ENCODE measurements around the gene PIWIL4. TPM values are rescaled to one million over a fixed set of nuclear protein-coding genes. Genes with fewer than 3 reads are reported as not detected.
"Not testable (repeated sequence)": the region's sequence is repeated elsewhere in the genome, so short reads cannot be mapped to it uniquely, and the experiment has no call there.

The PIWIL4 gene
- total and polyA plus RNA-seq, 7 experiments from 2014 or later: 0.59 to 3.1 (median 1.2) TPM

- peaks cover 22 to 29% of the 10 kb centered on the region in 2 donors for H3K4me1 ChIP-seq (ENCODE audit: control insufficient read depth in 2 of 2, insufficient read depth in 2 of 2, low read length in 2 of 2)
- H3K27ac ChIP-seq (ENCODE audit: low read depth, low read length): no peak overlapping the region
- no peaks in the 10 kb centered on the region for H3K36me3 ChIP-seq (ENCODE audit: control insufficient read depth in 2 of 3, insufficient read depth in 3 of 3, low read length in 3 of 3)
- CTCF ChIA-PET: interaction anchor here (0.6 kb wide), 1 partner anchor 43 kb away, joined by 3 read pairs; no protein-coding TSS in a partner anchor
- ATAC-seq (no peak), DNase-seq (no peak)
- Mint-ChIP-seq H3K27me3 (no peaks in the 10 kb centered on the region), H3K9me3 (no peaks in the 10 kb centered on the region), H3K4me1 (peaks cover 31 to 63% (median 55%) of the 10 kb centered on the region in 7 donors), H3K36me3 (peaks cover 0 to 19% (median 0%) of the 10 kb centered on the region in 5 donors), H3K27ac (peak overlapping the region in 6 of 9 donors; percentile 3 to 80 (median 52)), H3K4me3 (peak overlapping the region; percentile 64 to 99 (median 78))
- no peaks in the 10 kb centered on the region for H3K9me3 ChIP-seq (ENCODE audit: control insufficient read depth in 2 of 3, low read length in 3 of 3)
- intact Hi-C loops (cut with micrococcal nuclease): no loop called here
- POLR2A ChIA-PET: no interaction called here
- H3K27me3 ChIP-seq (ENCODE audit: control insufficient read depth in 2 of 2, insufficient read depth in 2 of 2, low read length in 2 of 2): no peaks in the 10 kb centered on the region
- H3K4me3 ChIP-seq (ENCODE audit: low read length): no peak overlapping the region
These were observed 21.1 kb upstream of the PIWIL4 start for GRCh38 chr11:94546162-94546470.

- CTCF ChIA-PET: no interaction called here
- H3K36me3 Mint-ChIP-seq: peaks cover 0 to 19% (median 0%) of the 10 kb centered on the region in 5 donors
- peak overlapping the region in 9 of 10 donors; percentile 6 to 79 (median 62) for H3K4me3 Mint-ChIP-seq
- peak overlapping the region in 5 of 9 donors; percentile 1 to 74 (median 37) for H3K27ac Mint-ChIP-seq
- no peaks in the 10 kb centered on the region for H3K27me3 ChIP-seq (ENCODE audit: control insufficient read depth in 2 of 2, insufficient read depth in 2 of 2, low read length in 2 of 2)
- POLR2A ChIA-PET: no interaction called here
- peaks cover 31 to 63% (median 55%) of the 10 kb centered on the region in 7 donors for H3K4me1 Mint-ChIP-seq
- H3K9me3 Mint-ChIP-seq: no peaks in the 10 kb centered on the region
- no peak overlapping the region for H3K4me3 ChIP-seq (ENCODE audit: low read length)
- no peaks in the 10 kb centered on the region for H3K9me3 ChIP-seq (ENCODE audit: control insufficient read depth in 2 of 3, low read length in 3 of 3)
- H3K36me3 ChIP-seq (ENCODE audit: control insufficient read depth in 2 of 3, insufficient read depth in 3 of 3, low read length in 3 of 3): no peaks in the 10 kb centered on the region
- H3K27me3 Mint-ChIP-seq: no peaks in the 10 kb centered on the region
- no peak for DNase-seq
- H3K4me1 ChIP-seq (ENCODE audit: control insufficient read depth in 2 of 2, insufficient read depth in 2 of 2, low read length in 2 of 2): peaks cover 22 to 29% of the 10 kb centered on the region in 2 donors
- no peak overlapping the region for H3K27ac ChIP-seq (ENCODE audit: low read depth, low read length)
- intact Hi-C loops (cut with micrococcal nuclease): no loop called here
- no peak for ATAC-seq
These were observed 20.3 kb upstream of the PIWIL4 start for GRCh38 chr11:94546886-94547285.

GRCh38 chr11:94549146-94549545, 18.0 kb upstream of the PIWIL4 start:
- intact Hi-C loops (cut with micrococcal nuclease): no loop called here

GRCh38 chr11:94550513-94550912, 16.7 kb upstream of the PIWIL4 start:
- intact Hi-C loops (cut with micrococcal nuclease): no loop called here
- Mint-ChIP-seq H3K27me3 (no peaks in the 10 kb centered on the region), H3K9me3 (no peaks in the 10 kb centered on the region), H3K36me3 (peaks cover 0 to 18% (median 0%) of the 10 kb centered on the region in 5 donors), H3K4me1 (peaks cover 26 to 45% (median 41%) of the 10 kb centered on the region in 7 donors), H3K27ac (peak overlapping the region in 2 of 9 donors; percentile 6 to 33), H3K4me3 (no peak overlapping the region)
- ChIA-PET POLR2A (no interaction called here), CTCF (no interaction called here)
- no peaks in the 10 kb centered on the region for H3K36me3 ChIP-seq (ENCODE audit: control insufficient read depth in 2 of 3, insufficient read depth in 3 of 3, low read length in 3 of 3)
- H3K4me3 ChIP-seq (ENCODE audit: low read length): no peak overlapping the region
- DNase-seq (no peak), ATAC-seq (no peak)
- H3K27ac ChIP-seq (ENCODE audit: low read depth, low read length): no peak overlapping the region
- H3K9me3 ChIP-seq (ENCODE audit: control insufficient read depth in 2 of 3, low read length in 3 of 3): no peaks in the 10 kb centered on the region
- peaks cover 12 to 18% of the 10 kb centered on the region in 2 donors for H3K4me1 ChIP-seq (ENCODE audit: control insufficient read depth in 2 of 2, insufficient read depth in 2 of 2, low read length in 2 of 2)
- H3K27me3 ChIP-seq (ENCODE audit: control insufficient read depth in 2 of 2, insufficient read depth in 2 of 2, low read length in 2 of 2): no peaks in the 10 kb centered on the region

More at GRCh38 chr11:94549146-94549545, 18.0 kb upstream of the PIWIL4 start:
- Histone ChIP-seq H3K4me3 (ENCODE audit: low read length) (no peak overlapping the region), H3K4me1 (ENCODE audit: control insufficient read depth in 2 of 2, insufficient read depth in 2 of 2, low read length in 2 of 2) (peaks cover 16 to 24% of the 10 kb centered on the region in 2 donors), H3K9me3 (ENCODE audit: control insufficient read depth in 2 of 3, low read length in 3 of 3) (no peaks in the 10 kb centered on the region), H3K36me3 (ENCODE audit: control insufficient read depth in 2 of 3, insufficient read depth in 3 of 3, low read length in 3 of 3) (no peaks in the 10 kb centered on the region), H3K27ac (ENCODE audit: low read depth, low read length) (no peak overlapping the region), H3K27me3 (ENCODE audit: control insufficient read depth in 2 of 2, insufficient read depth in 2 of 2, low read length in 2 of 2) (no peaks in the 10 kb centered on the region)
- CTCF ChIA-PET: no interaction called here
- ATAC-seq (no peak), DNase-seq (no peak)
- Mint-ChIP-seq H3K4me3 (no peak overlapping the region), H3K9me3 (no peaks in the 10 kb centered on the region), H3K4me1 (peaks cover 27 to 50% (median 43%) of the 10 kb centered on the region in 7 donors), H3K27ac (no peak overlapping the region), H3K27me3 (no peaks in the 10 kb centered on the region), H3K36me3 (peaks cover 0 to 19% (median 0%) of the 10 kb centered on the region in 5 donors)
- POLR2A ChIA-PET: no interaction called here

GRCh38 chr11:94553938-94554337, 13.2 kb upstream of the PIWIL4 start:
- H3K36me3 Mint-ChIP-seq: peaks cover 0 to 9% (median 4%) of the 10 kb centered on the region in 5 donors
- CTCF ChIA-PET: no interaction called here

GRCh38 chr11:94555752-94556329, 11.3 kb upstream of the PIWIL4 start:
- CTCF ChIA-PET: not testable (repeated sequence)

More at GRCh38 chr11:94553938-94554337, 13.2 kb upstream of the PIWIL4 start:
- Mint-ChIP-seq H3K27me3 (no peaks in the 10 kb centered on the region), H3K4me1 (peaks cover 8 to 19% (median 15%) of the 10 kb centered on the region in 7 donors), H3K27ac (no peak overlapping the region), H3K9me3 (no peaks in the 10 kb centered on the region), H3K4me3 (no peak overlapping the region)
- intact Hi-C loops (cut with micrococcal nuclease): no loop called here
- ATAC-seq (no peak), DNase-seq (no peak)
- Histone ChIP-seq H3K4me3 (ENCODE audit: low read length) (no peak overlapping the region), H3K4me1 (ENCODE audit: control insufficient read depth in 2 of 2, insufficient read depth in 2 of 2, low read length in 2 of 2) (no peaks in the 10 kb centered on the region), H3K27ac (ENCODE audit: low read depth, low read length) (no peak overlapping the region), H3K36me3 (ENCODE audit: control insufficient read depth in 2 of 3, insufficient read depth in 3 of 3, low read length in 3 of 3) (no peaks in the 10 kb centered on the region), H3K27me3 (ENCODE audit: control insufficient read depth in 2 of 2, insufficient read depth in 2 of 2, low read length in 2 of 2) (no peaks in the 10 kb centered on the region), H3K9me3 (ENCODE audit: control insufficient read depth in 2 of 3, low read length in 3 of 3) (no peaks in the 10 kb centered on the region)
- POLR2A ChIA-PET: no interaction called here

GRCh38 chr11:94557421-94557820, 9.7 kb upstream of the PIWIL4 start:
- no peaks in the 10 kb centered on the region for H3K4me1 ChIP-seq (ENCODE audit: control insufficient read depth in 2 of 2, insufficient read depth in 2 of 2, low read length in 2 of 2)
- no peak for DNase-seq
- no peaks in the 10 kb centered on the region for H3K27me3 ChIP-seq (ENCODE audit: control insufficient read depth in 2 of 2, insufficient read depth in 2 of 2, low read length in 2 of 2)
- Mint-ChIP-seq H3K4me1 (peaks cover 0 to 8% (median 0%) of the 10 kb centered on the region in 7 donors), H3K27me3 (no peaks in the 10 kb centered on the region), H3K36me3 (peaks cover 0 to 4% (median 0%) of the 10 kb centered on the region in 5 donors), H3K27ac (no peak overlapping the region), H3K4me3 (no peak overlapping the region), H3K9me3 (no peaks in the 10 kb centered on the region)
- no peaks in the 10 kb centered on the region for H3K9me3 ChIP-seq (ENCODE audit: control insufficient read depth in 2 of 3, low read length in 3 of 3)
- ChIA-PET POLR2A (no interaction called here), CTCF (no interaction called here)
- H3K4me3 ChIP-seq (ENCODE audit: low read length): no peak overlapping the region
- intact Hi-C loops (cut with micrococcal nuclease): no loop called here
- no peak for ATAC-seq
- H3K27ac ChIP-seq (ENCODE audit: low read depth, low read length): no peak overlapping the region
- H3K36me3 ChIP-seq (ENCODE audit: control insufficient read depth in 2 of 3, insufficient read depth in 3 of 3, low read length in 3 of 3): no peaks in the 10 kb centered on the region

More at GRCh38 chr11:94555752-94556329, 11.3 kb upstream of the PIWIL4 start:
- DNase-seq; H3K27ac ChIP-seq (ENCODE audit: low read depth, low read length); H3K27me3 Mint-ChIP-seq; ATAC-seq; H3K4me1 ChIP-seq (ENCODE audit: control insufficient read depth in 2 of 2, insufficient read depth in 2 of 2, low read length in 2 of 2); H3K36me3 ChIP-seq (ENCODE audit: control insufficient read depth in 2 of 3, insufficient read depth in 3 of 3, low read length in 3 of 3); H3K9me3 ChIP-seq (ENCODE audit: control insufficient read depth in 2 of 3, low read length in 3 of 3); H3K27me3 ChIP-seq (ENCODE audit: control insufficient read depth in 2 of 2, insufficient read depth in 2 of 2, low read length in 2 of 2); H3K4me3 ChIP-seq (ENCODE audit: low read length); H3K4me3 Mint-ChIP-seq; POLR2A ChIA-PET; H3K27ac Mint-ChIP-seq; H3K36me3 Mint-ChIP-seq; H3K4me1 Mint-ChIP-seq; intact Hi-C loops (cut with micrococcal nuclease); H3K9me3 Mint-ChIP-seq: not testable (repeated sequence)

Measured in naive thymus-derived CD4-positive, alpha-beta T cell (primary cell).